GM18861 (cell line): ENCODE measurements around the gene LIN37.
A peak's percentile ranks its signal among the peaks of the same experiment; 100 is the strongest.
"Not testable (repeated sequence)": the region's sequence is repeated elsewhere in the genome, so short reads cannot be mapped to it uniquely, and the experiment has no call there.

Experiments used
- ATAC-seq: cut with Tn5 transposase; IDR thresholded peaks from one replicate; pipeline ENCODE4 v1.9.1; 2021; ENCODE audit not compliant: unreplicated experiment

The LIN37 gene

GRCh38 chr19:35772362-35772761 is 24.0 kb downstream of the LIN37 start:
- not testable (repeated sequence) for ATAC-seq

GRCh38 chr19:35773020-35773806 is 24.8 kb downstream of the LIN37 start:
- ATAC-seq = no peak

GRCh38 chr19:35774274-35775045 is 26.1 kb downstream of the LIN37 start:
- ATAC-seq = no peak

GRCh38 chr19:35775046-35775297 is 26.6 kb downstream of the LIN37 start:
- no peak for ATAC-seq

GRCh38 chr19:35775298-35776101 is 27.1 kb downstream of the LIN37 start, which contains the start of gene ARHGAP33:
TSS of gene ARHGAP33 (plus strand) at chr19:35775564. CDS start at chr19:35775659, 95 bp downstream.
- peak; percentile 91 for ATAC-seq

- no peak for ATAC-seq
These were observed 27.9 kb downstream of the LIN37 start for GRCh38 chr19:35776102-35776788.

- ATAC-seq = no peak
These were observed 28.9 kb downstream of the LIN37 start for GRCh38 chr19:35777086-35777841.

GRCh38 chr19:35777961-35778360 is 29.6 kb downstream of the LIN37 start:
- ATAC-seq = no peak

- ATAC-seq = no peak
These were observed 30.7 kb downstream of the LIN37 start for GRCh38 chr19:35779033-35779432.

GRCh38 chr19:35780058-35780457 is 31.7 kb downstream of the LIN37 start:
- no peak for ATAC-seq

- ATAC-seq = no peak
These were observed 32.3 kb downstream of the LIN37 start for GRCh38 chr19:35780717-35781116.

GRCh38 chr19:35781650-35782049 is 33.3 kb downstream of the LIN37 start:
- ATAC-seq = no peak

GRCh38 chr19:35782589-35782988 is 34.2 kb downstream of the LIN37 start:
- ATAC-seq = no peak

GRCh38 chr19:35783469-35784434 is 35.4 kb downstream of the LIN37 start:
- no peak for ATAC-seq

- no peak for ATAC-seq
These were observed 36.3 kb downstream of the LIN37 start for GRCh38 chr19:35784503-35785338.

GRCh38 chr19:35785339-35785627 is 36.9 kb downstream of the LIN37 start:
- ATAC-seq = no peak

GRCh38 chr19:35786299-35787160 is 38.2 kb downstream of the LIN37 start:
- ATAC-seq = no peak
